ENCODE measurements around the gene RAB17.

DNA sequence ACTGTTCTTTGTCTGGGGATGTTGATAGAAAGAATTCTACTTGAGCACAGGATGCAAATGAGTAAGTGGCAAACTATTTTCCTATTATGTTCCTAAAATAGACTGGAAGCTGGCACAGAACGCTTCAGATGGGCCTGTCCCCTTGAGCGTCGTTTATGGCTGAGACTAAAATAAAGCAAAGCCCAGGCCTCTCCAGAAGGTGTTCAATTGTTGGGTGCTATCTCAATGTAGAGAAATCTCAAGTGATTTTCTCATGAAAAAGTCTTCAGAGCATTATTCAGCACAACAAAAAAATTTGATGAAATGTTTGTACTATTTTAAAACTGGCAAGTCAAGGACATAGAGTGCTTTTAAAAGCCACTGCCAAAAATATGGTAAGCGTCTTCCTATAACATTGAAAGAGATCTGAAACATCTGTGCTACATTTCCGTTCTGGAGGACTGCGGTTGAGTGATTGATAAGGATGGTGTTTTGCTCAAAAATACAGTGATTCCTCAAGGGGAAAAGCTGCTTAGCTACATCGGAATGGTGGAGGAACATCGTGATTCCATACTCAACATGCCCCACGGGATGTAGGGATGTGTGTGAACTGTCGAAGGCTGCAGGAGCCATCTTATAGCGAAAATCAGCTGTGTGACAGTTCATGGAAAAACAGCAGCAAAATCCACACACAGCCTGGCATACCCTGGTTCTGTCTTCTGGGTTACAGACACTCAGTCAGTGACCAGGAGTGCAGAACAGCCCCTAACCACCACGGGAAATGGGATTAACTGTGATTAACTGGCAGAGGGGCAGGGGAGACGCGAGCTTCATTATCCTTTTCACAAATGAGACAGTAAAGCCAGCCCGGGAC lies 26.4 kb upstream of the RAB17 start:
- TF ChIP-seq, protein P1, sequence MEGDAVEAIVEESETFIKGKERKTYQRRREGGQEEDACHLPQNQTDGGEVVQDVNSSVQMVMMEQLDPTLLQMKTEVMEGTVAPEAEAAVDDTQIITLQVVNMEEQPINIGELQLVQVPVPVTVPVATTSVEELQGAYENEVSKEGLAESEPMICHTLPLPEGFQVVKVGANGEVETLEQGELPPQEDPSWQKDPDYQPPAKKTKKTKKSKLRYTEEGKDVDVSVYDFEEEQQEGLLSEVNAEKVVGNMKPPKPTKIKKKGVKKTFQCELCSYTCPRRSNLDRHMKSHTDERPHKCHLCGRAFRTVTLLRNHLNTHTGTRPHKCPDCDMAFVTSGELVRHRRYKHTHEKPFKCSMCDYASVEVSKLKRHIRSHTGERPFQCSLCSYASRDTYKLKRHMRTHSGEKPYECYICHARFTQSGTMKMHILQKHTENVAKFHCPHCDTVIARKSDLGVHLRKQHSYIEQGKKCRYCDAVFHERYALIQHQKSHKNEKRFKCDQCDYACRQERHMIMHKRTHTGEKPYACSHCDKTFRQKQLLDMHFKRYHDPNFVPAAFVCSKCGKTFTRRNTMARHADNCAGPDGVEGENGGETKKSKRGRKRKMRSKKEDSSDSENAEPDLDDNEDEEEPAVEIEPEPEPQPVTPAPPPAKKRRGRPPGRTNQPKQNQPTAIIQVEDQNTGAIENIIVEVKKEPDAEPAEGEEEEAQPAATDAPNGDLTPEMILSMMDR (IDR thresholded peaks at IDR 0.05; ENCODE audit: low read length): no peak
- TF ChIP-seq EZH2 (IDR thresholded peaks at IDR 0.05; ENCODE audit: borderline replicate concordance, low read length): no peak
